ENCODE measurements around the gene USP24.

USP24 gene

GRCh38 chr1:55252942-55253589 lies 37.9 kb upstream of the USP24 start:
- no peak for DNase-seq (ENCODE audit: low read depth, low spot score)
- no peak overlapping the region for H3K9ac ChIP-seq (ENCODE audit: insufficient read length, low read depth)
- no peak overlapping the region for H3K4me3 ChIP-seq (ENCODE audit: insufficient read length, low read depth)
- no peaks in the 10 kb centered on the region for H3K9me3 ChIP-seq (ENCODE audit: insufficient read depth, low read length)
- H3K27me3 ChIP-seq (ENCODE audit: insufficient read depth, insufficient read length), result no peaks in the 10 kb centered on the region
- H3K36me3 ChIP-seq (ENCODE audit: insufficient read depth, insufficient read length, low read length), result no peaks in the 10 kb centered on the region
- TF ChIP-seq SUZ12 (IDR thresholded peaks at IDR 0.05; ENCODE audit: extremely low read depth, insufficient read depth, insufficient read length) (no peak), ZNF274 (IDR thresholded peaks at IDR 0.05; ENCODE audit: low read depth, low read length) (no peak), YY1 (IDR thresholded peaks at IDR 0.05; ENCODE audit: insufficient read depth, insufficient read length) (no peak)
- H3K4me1 ChIP-seq (ENCODE audit: insufficient read depth, insufficient read length), result no peaks in the 10 kb centered on the region

GRCh38 chr1:55250399-55251075 lies 35.4 kb upstream of the USP24 start:
- H3K4me3 ChIP-seq (ENCODE audit: insufficient read length, low read depth), result no peak overlapping the region
- TF ChIP-seq SUZ12 (IDR thresholded peaks at IDR 0.05; ENCODE audit: extremely low read depth, insufficient read depth, insufficient read length) (no peak), YY1 (IDR thresholded peaks at IDR 0.05; ENCODE audit: insufficient read depth, insufficient read length) (no peak), ZNF274 (IDR thresholded peaks at IDR 0.05; ENCODE audit: low read depth, low read length) (no peak)
- H3K36me3 ChIP-seq (ENCODE audit: insufficient read depth, insufficient read length, low read length), result no peaks in the 10 kb centered on the region
- H3K9me3 ChIP-seq (ENCODE audit: insufficient read depth, low read length), result no peaks in the 10 kb centered on the region
- no peak for DNase-seq (ENCODE audit: low read depth, low spot score)
- no peak overlapping the region for H3K9ac ChIP-seq (ENCODE audit: insufficient read length, low read depth)
- H3K27me3 ChIP-seq (ENCODE audit: insufficient read depth, insufficient read length), result no peaks in the 10 kb centered on the region
- no peaks in the 10 kb centered on the region for H3K4me1 ChIP-seq (ENCODE audit: insufficient read depth, insufficient read length)

- no peaks in the 10 kb centered on the region for H3K36me3 ChIP-seq (ENCODE audit: insufficient read depth, insufficient read length, low read length)
- H3K4me1 ChIP-seq (ENCODE audit: insufficient read depth, insufficient read length), result no peaks in the 10 kb centered on the region
- no peak overlapping the region for H3K4me3 ChIP-seq (ENCODE audit: insufficient read length, low read depth)
- H3K9me3 ChIP-seq (ENCODE audit: insufficient read depth, low read length), result no peaks in the 10 kb centered on the region
- no peaks in the 10 kb centered on the region for H3K27me3 ChIP-seq (ENCODE audit: insufficient read depth, insufficient read length)
- DNase-seq (ENCODE audit: low read depth, low spot score), result no peak
- TF ChIP-seq YY1 (IDR thresholded peaks at IDR 0.05; ENCODE audit: insufficient read depth, insufficient read length) (no peak), SUZ12 (IDR thresholded peaks at IDR 0.05; ENCODE audit: extremely low read depth, insufficient read depth, insufficient read length) (no peak), ZNF274 (IDR thresholded peaks at IDR 0.05; ENCODE audit: low read depth, low read length) (no peak)
- H3K9ac ChIP-seq (ENCODE audit: insufficient read length, low read depth), result no peak overlapping the region
These were observed 34.7 kb upstream of the USP24 start for GRCh38 chr1:55249646-55250398.

- no peak overlapping the region for H3K9ac ChIP-seq (ENCODE audit: insufficient read length, low read depth)
- H3K4me1 ChIP-seq (ENCODE audit: insufficient read depth, insufficient read length), result no peaks in the 10 kb centered on the region
- no peaks in the 10 kb centered on the region for H3K36me3 ChIP-seq (ENCODE audit: insufficient read depth, insufficient read length, low read length)
- H3K4me3 ChIP-seq (ENCODE audit: insufficient read length, low read depth), result no peak overlapping the region
- H3K9me3 ChIP-seq (ENCODE audit: insufficient read depth, low read length), result no peaks in the 10 kb centered on the region
- TF ChIP-seq YY1 (IDR thresholded peaks at IDR 0.05; ENCODE audit: insufficient read depth, insufficient read length) (no peak), ZNF274 (IDR thresholded peaks at IDR 0.05; ENCODE audit: low read depth, low read length) (no peak), SUZ12 (IDR thresholded peaks at IDR 0.05; ENCODE audit: extremely low read depth, insufficient read depth, insufficient read length) (no peak)
- DNase-seq (ENCODE audit: low read depth, low spot score), result no peak
- H3K27me3 ChIP-seq (ENCODE audit: insufficient read depth, insufficient read length), result no peaks in the 10 kb centered on the region
These were observed 31.7 kb upstream of the USP24 start for GRCh38 chr1:55246896-55247295.

GRCh38 chr1:55246331-55246730 lies 31.2 kb upstream of the USP24 start:
- no peak overlapping the region for H3K4me3 ChIP-seq (ENCODE audit: insufficient read length, low read depth)
- H3K27me3 ChIP-seq (ENCODE audit: insufficient read depth, insufficient read length), result no peaks in the 10 kb centered on the region
- no peak for TF ChIP-seq YY1 (IDR thresholded peaks at IDR 0.05; ENCODE audit: insufficient read depth, insufficient read length)
- TF ChIP-seq ZNF274 (IDR thresholded peaks at IDR 0.05; ENCODE audit: low read depth, low read length), result no peak
- no peak for TF ChIP-seq SUZ12 (IDR thresholded peaks at IDR 0.05; ENCODE audit: extremely low read depth, insufficient read depth, insufficient read length)

GRCh38 chr1:55245781-55246180 lies 30.6 kb upstream of the USP24 start:
- Histone ChIP-seq H3K4me3 (ENCODE audit: insufficient read length, low read depth) (no peak overlapping the region), H3K9me3 (ENCODE audit: insufficient read depth, low read length) (no peaks in the 10 kb centered on the region), H3K27me3 (ENCODE audit: insufficient read depth, insufficient read length) (no peaks in the 10 kb centered on the region), H3K4me1 (ENCODE audit: insufficient read depth, insufficient read length) (no peaks in the 10 kb centered on the region), H3K9ac (ENCODE audit: insufficient read length, low read depth) (no peak overlapping the region), H3K36me3 (ENCODE audit: insufficient read depth, insufficient read length, low read length) (no peaks in the 10 kb centered on the region)
- TF ChIP-seq SUZ12 (IDR thresholded peaks at IDR 0.05; ENCODE audit: extremely low read depth, insufficient read depth, insufficient read length) (no peak), YY1 (IDR thresholded peaks at IDR 0.05; ENCODE audit: insufficient read depth, insufficient read length) (no peak), ZNF274 (IDR thresholded peaks at IDR 0.05; ENCODE audit: low read depth, low read length) (no peak)
- no peak for DNase-seq (ENCODE audit: low read depth, low spot score)

More at GRCh38 chr1:55246331-55246730, 31.2 kb upstream of the USP24 start:
- no peak for DNase-seq (ENCODE audit: low read depth, low spot score)
- Histone ChIP-seq H3K9ac (ENCODE audit: insufficient read length, low read depth) (no peak overlapping the region), H3K9me3 (ENCODE audit: insufficient read depth, low read length) (no peaks in the 10 kb centered on the region), H3K4me1 (ENCODE audit: insufficient read depth, insufficient read length) (no peaks in the 10 kb centered on the region), H3K36me3 (ENCODE audit: insufficient read depth, insufficient read length, low read length) (no peaks in the 10 kb centered on the region)
